Glutamatergic neuron (in vitro differentiated cells): ENCODE measurements around the gene CCDC122. TPM values are rescaled to one million over a fixed set of nuclear protein-coding genes. Genes with fewer than 3 reads are reported as not detected.

Source experiments
- DNase-seq: peaks from one replicate; pipeline ENCODE4 v3.0.0; 2022
- H3K27ac Mint-ChIP-seq: one replicate; pipeline ENCODE4 v1.8.0; 2020; ENCODE audit warnings: mild to moderate bottlenecking, mixed read lengths, inconsistent platforms; ENCODE audit not compliant: unreplicated experiment
- H3K27me3 Mint-ChIP-seq: one replicate; pipeline ENCODE4 v1.8.0; 2020; ENCODE audit warnings: mild to moderate bottlenecking, moderate library complexity, mixed read lengths, inconsistent platforms; ENCODE audit not compliant: unreplicated experiment
- H3K36me3 Mint-ChIP-seq: one replicate; pipeline ENCODE4 v1.8.0; 2020; ENCODE audit warnings: mild to moderate bottlenecking, mixed read lengths, inconsistent platforms; ENCODE audit not compliant: unreplicated experiment
- H3K4me1 Mint-ChIP-seq: one replicate; pipeline ENCODE4 v1.8.0; 2020; ENCODE audit warnings: mild to moderate bottlenecking, low read depth, mixed read lengths, inconsistent platforms; ENCODE audit not compliant: unreplicated experiment
- H3K4me3 Mint-ChIP-seq: one replicate; pipeline ENCODE4 v1.8.0; 2020; ENCODE audit warnings: mild to moderate bottlenecking, mixed read lengths, inconsistent platforms; ENCODE audit not compliant: unreplicated experiment
- H3K9me3 Mint-ChIP-seq: one replicate; pipeline ENCODE4 v1.8.0; 2020; ENCODE audit warnings: mild to moderate bottlenecking, moderate library complexity, mixed read lengths, inconsistent platforms; ENCODE audit not compliant: unreplicated experiment
- CTCF ChIP-seq: fragments of 200-600 bp; sonication (generic); IDR thresholded peaks from one replicate; pipeline ENCODE4 v1.5.0; 2021; ENCODE audit not compliant: partially characterized antibody, unreplicated experiment
- total RNA-seq: library from RNA; stranded (reverse); fragmentation: NEBNext Ultra II Directional; extraction: Animal tissue kit (Norgen Biotek cat#: 25700); gene quantifications from one replicate; pipeline ENCODE4 v1.2.1, GENCODE V29; 2021; ENCODE audit not compliant: unreplicated experiment

CCDC122 gene
- total RNA-seq, 1 donor from 2014 or later = 5.3 TPM

DNA sequence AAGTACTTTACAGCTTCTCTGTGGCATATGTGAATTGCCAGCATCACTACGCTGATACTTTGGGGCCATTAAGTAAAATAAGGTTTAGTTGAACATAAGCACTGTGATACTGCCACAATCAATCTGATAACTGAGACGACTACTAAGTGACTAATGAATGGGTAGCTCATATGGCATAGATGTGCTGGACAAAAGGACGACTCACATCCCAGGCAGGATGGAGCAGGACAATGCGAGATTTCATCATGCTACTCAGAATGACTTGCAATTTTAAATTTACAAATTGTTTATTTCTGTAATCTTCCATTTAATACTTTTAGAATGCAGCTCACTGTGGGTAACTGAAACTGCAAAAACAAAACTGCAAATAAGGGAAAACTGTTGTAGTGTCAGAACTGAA lies 13.6 kb downstream of the CCDC122 start:
- H3K9me3 Mint-ChIP-seq = no peaks in the 10 kb centered on the region
- H3K4me3 Mint-ChIP-seq = no peak overlapping the region
- H3K27me3 Mint-ChIP-seq = no peaks in the 10 kb centered on the region
- H3K27ac Mint-ChIP-seq = no peak overlapping the region
- H3K4me1 Mint-ChIP-seq = no peaks in the 10 kb centered on the region
- no peaks in the 10 kb centered on the region for H3K36me3 Mint-ChIP-seq
- DNase-seq = no peak
- TF ChIP-seq CTCF = no peak

DNA sequence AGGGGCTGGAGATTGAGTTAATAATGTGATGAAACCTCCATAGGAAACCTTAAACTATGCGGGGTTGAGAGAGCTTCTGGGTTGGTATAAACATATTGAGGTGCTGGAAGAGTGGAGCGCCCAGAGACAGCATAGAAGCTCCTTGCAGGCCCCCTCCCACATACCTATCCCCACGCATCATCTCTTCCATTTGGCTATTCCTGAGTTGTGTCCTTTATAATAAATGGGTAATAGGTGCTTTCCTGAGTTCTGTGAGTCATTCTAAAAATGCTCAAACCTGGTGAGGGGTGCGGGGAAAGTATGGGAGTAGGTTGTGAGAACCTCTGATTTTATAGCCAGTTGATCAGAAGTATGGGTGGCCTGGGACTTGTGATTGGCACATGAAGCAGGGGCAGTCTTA lies 14.6 kb downstream of the CCDC122 start:
- Mint-ChIP-seq H3K4me1 (no peaks in the 10 kb centered on the region), H3K4me3 (no peak overlapping the region), H3K27me3 (no peaks in the 10 kb centered on the region), H3K27ac (no peak overlapping the region), H3K9me3 (no peaks in the 10 kb centered on the region), H3K36me3 (no peaks in the 10 kb centered on the region)
- DNase-seq = no peak
- no peak for TF ChIP-seq CTCF

DNA sequence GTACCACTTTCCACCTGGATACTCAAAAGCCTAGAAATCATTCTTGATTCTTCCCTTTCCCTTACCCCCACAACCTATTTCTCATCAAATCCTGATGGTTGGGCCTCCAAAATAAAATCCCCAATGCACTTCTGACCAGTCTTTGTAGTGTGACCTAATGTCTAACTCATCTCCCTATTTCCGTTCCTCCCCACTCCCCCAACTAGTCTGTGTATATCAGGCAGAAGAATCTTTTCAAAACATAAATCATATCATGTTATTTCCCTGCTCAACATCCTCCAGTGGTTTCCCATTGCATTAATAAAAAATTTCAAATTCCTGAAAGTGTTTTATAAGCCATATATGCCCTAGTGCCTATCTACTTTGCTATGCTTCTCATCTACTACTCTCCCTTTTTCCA lies 17.7 kb downstream of the CCDC122 start:
- Mint-ChIP-seq H3K27ac (no peak overlapping the region), H3K36me3 (no peaks in the 10 kb centered on the region), H3K4me3 (no peak overlapping the region), H3K4me1 (no peaks in the 10 kb centered on the region), H3K27me3 (no peaks in the 10 kb centered on the region), H3K9me3 (no peaks in the 10 kb centered on the region)
- DNase-seq = no peak
- TF ChIP-seq CTCF = no peak

DNA sequence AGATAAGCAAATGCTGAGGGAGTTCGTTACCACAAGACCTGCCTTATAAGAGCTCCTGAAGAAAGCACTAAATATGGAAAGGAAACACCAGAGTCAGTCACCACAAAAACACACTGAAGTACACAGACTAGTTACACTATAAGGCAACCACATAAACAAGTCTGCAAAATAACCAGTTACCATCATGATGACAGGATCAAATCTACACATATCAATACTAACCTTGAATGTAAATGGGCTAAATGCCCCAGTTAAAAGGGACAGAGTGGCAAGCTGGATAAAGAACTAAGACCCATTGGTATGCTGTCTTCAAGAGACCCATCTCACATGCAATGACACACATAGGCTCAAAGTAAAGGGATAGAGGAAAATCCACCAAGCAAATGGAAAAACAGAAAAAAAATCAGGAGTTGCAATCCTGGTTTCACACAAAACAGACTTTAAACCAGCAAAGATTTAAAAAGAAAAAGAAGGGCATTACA lies 26.6 kb downstream of the CCDC122 start:
- Mint-ChIP-seq H3K9me3 (peaks cover 6% of the 10 kb centered on the region), H3K27me3 (no peaks in the 10 kb centered on the region), H3K4me1 (no peaks in the 10 kb centered on the region), H3K27ac (no peak overlapping the region), H3K4me3 (no peak overlapping the region), H3K36me3 (peaks cover 44% of the 10 kb centered on the region)
- DNase-seq = no peak
- TF ChIP-seq CTCF = no peak

- Mint-ChIP-seq H3K27ac (no peak overlapping the region), H3K4me1 (no peaks in the 10 kb centered on the region), H3K9me3 (peaks cover 6% of the 10 kb centered on the region), H3K36me3 (peaks cover 44% of the 10 kb centered on the region), H3K27me3 (no peaks in the 10 kb centered on the region), H3K4me3 (no peak overlapping the region)
- no peak for DNase-seq
- no peak for TF ChIP-seq CTCF
These were observed 28.7 kb downstream of the CCDC122 start for GRCh38 chr13:43850873-43851272.
